ENCODE data around the gene PHAX. TPM values are rescaled to one million over a fixed set of nuclear protein-coding genes. Genes with fewer than 3 reads are reported as not detected.

The PHAX gene
- total RNA-seq, 1 experiment from 2014 or later = 46.2 TPM

DNA sequence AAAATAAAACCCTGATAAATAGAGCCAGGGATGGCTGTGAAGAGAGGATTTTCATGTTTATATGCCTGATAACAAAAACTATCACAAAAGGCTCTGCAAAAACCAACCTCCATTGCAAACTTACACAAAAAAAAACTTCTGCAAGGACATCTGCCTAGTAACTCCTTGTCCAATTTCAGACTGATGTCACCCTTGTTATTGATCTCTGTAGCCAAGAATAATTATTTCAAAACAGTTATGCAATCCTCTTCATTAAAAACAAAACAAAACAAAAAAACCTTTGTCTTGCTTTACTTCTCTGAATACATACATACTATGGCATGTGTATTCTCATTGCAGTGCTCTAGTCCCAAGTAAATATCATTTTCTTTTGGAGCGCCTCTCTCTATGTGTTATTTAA, 49.7 kb downstream of the PHAX start:
- ChIA-PET POLR2A (no interaction called here), CTCF (no interaction called here)
- DNase-seq (ENCODE audit: low read depth, low spot score) (no peak), ATAC-seq (no peak)
- H3K27ac ChIP-seq (ENCODE audit: low read length) = no peak overlapping the region
- no peaks in the 10 kb centered on the region for H3K4me1 ChIP-seq (ENCODE audit: control insufficient read depth, insufficient read depth, low read length)
- no TSS peak for BruUV-seq (replicated peaks)
- no peaks in the 10 kb centered on the region for H3K36me3 ChIP-seq (ENCODE audit: control insufficient read depth, insufficient read depth, low read length)
- no peak overlapping the region for H3K4me3 ChIP-seq (ENCODE audit: low read depth in 2 of 2, low read length in 2 of 2)
- H3K27me3 ChIP-seq (ENCODE audit: control insufficient read depth, insufficient read depth, low read length) = no peaks in the 10 kb centered on the region
- intact Hi-C loops (cut with micrococcal nuclease; ENCODE audit: unreplicated experiment) (no loop called here), in situ Hi-C loops (cut with HindIII; ENCODE audit: low pct_unique_long_range_greater_than_20kb, low sequenced_read_pairs) (no loop called here)
- H3K9me3 ChIP-seq (ENCODE audit: control insufficient read depth, insufficient read depth, low read depth, low read length) = no peaks in the 10 kb centered on the region
- TF ChIP-seq, protein P1, sequence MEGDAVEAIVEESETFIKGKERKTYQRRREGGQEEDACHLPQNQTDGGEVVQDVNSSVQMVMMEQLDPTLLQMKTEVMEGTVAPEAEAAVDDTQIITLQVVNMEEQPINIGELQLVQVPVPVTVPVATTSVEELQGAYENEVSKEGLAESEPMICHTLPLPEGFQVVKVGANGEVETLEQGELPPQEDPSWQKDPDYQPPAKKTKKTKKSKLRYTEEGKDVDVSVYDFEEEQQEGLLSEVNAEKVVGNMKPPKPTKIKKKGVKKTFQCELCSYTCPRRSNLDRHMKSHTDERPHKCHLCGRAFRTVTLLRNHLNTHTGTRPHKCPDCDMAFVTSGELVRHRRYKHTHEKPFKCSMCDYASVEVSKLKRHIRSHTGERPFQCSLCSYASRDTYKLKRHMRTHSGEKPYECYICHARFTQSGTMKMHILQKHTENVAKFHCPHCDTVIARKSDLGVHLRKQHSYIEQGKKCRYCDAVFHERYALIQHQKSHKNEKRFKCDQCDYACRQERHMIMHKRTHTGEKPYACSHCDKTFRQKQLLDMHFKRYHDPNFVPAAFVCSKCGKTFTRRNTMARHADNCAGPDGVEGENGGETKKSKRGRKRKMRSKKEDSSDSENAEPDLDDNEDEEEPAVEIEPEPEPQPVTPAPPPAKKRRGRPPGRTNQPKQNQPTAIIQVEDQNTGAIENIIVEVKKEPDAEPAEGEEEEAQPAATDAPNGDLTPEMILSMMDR (IDR thresholded peaks at IDR 0.05) = no peak
- TF ChIP-seq POLR2AphosphoS5 (IDR thresholded peaks at IDR 0.05; ENCODE audit: low read depth, low read length) (no peak), TCF7L2 (IDR thresholded peaks at IDR 0.05; ENCODE audit: low read depth, low read length) (no peak), SIN3A (IDR thresholded peaks at IDR 0.05; ENCODE audit: borderline replicate concordance, insufficient read depth, low read depth, low read length) (no peak)
- TF ChIP-seq, protein P2, sequence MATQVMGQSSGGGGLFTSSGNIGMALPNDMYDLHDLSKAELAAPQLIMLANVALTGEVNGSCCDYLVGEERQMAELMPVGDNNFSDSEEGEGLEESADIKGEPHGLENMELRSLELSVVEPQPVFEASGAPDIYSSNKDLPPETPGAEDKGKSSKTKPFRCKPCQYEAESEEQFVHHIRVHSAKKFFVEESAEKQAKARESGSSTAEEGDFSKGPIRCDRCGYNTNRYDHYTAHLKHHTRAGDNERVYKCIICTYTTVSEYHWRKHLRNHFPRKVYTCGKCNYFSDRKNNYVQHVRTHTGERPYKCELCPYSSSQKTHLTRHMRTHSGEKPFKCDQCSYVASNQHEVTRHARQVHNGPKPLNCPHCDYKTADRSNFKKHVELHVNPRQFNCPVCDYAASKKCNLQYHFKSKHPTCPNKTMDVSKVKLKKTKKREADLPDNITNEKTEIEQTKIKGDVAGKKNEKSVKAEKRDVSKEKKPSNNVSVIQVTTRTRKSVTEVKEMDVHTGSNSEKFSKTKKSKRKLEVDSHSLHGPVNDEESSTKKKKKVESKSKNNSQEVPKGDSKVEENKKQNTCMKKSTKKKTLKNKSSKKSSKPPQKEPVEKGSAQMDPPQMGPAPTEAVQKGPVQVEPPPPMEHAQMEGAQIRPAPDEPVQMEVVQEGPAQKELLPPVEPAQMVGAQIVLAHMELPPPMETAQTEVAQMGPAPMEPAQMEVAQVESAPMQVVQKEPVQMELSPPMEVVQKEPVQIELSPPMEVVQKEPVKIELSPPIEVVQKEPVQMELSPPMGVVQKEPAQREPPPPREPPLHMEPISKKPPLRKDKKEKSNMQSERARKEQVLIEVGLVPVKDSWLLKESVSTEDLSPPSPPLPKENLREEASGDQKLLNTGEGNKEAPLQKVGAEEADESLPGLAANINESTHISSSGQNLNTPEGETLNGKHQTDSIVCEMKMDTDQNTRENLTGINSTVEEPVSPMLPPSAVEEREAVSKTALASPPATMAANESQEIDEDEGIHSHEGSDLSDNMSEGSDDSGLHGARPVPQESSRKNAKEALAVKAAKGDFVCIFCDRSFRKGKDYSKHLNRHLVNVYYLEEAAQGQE (IDR thresholded peaks at IDR 0.05; ENCODE audit: insufficient read depth in 1 of 2, low read depth in 2 of 2, low read length in 1 of 2) = no peak

DNA sequence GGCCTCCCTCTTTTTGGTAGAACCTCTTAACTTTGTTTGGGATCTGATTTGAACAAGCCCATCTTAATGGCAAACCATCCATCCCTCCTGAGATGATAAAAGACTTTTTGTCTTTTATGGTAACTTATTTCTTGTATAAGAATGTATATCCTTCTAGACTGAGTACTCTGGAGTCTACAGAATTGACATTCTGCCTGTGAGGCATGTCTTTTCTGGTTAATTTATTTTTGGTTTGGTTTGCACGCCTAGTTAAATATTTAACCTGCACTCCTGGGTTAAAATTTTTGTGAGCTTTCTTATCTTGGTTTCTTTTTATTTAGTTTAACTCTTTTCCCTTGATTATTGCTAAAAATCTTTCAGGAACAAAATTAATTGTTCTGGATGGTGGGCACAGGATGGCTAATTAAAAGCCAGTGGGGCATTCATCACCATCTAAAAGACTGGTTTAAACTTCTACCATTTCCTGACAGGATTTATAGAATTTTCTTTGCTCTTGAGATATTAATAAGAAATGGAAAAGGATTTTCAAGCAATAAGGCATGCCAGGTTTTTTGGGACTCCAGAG, 50.3 kb downstream of the PHAX start:
- ChIA-PET POLR2A (no interaction called here), CTCF (no interaction called here)
- H3K27ac ChIP-seq (ENCODE audit: low read length) = no peak overlapping the region
- DNase-seq (ENCODE audit: low read depth, low spot score) (no peak), ATAC-seq (no peak)
- TF ChIP-seq, protein P2 (IDR thresholded peaks at IDR 0.05; ENCODE audit: insufficient read depth in 1 of 2, low read depth in 2 of 2, low read length in 1 of 2) = no peak
- TF ChIP-seq SIN3A (IDR thresholded peaks at IDR 0.05; ENCODE audit: borderline replicate concordance, insufficient read depth, low read depth, low read length) (no peak), TCF7L2 (IDR thresholded peaks at IDR 0.05; ENCODE audit: low read depth, low read length) (no peak), POLR2AphosphoS5 (IDR thresholded peaks at IDR 0.05; ENCODE audit: low read depth, low read length) (no peak)
- TF ChIP-seq, protein P1 (IDR thresholded peaks at IDR 0.05) = no peak
- no peaks in the 10 kb centered on the region for H3K27me3 ChIP-seq (ENCODE audit: control insufficient read depth, insufficient read depth, low read length)
- H3K4me3 ChIP-seq (ENCODE audit: low read depth in 2 of 2, low read length in 2 of 2) = no peak overlapping the region
- no peaks in the 10 kb centered on the region for H3K4me1 ChIP-seq (ENCODE audit: control insufficient read depth, insufficient read depth, low read length)
- H3K36me3 ChIP-seq (ENCODE audit: control insufficient read depth, insufficient read depth, low read length) = no peaks in the 10 kb centered on the region
- BruUV-seq (replicated peaks) = no TSS peak
- in situ Hi-C loops (cut with HindIII; ENCODE audit: low pct_unique_long_range_greater_than_20kb, low sequenced_read_pairs) = no loop called here
- intact Hi-C loops (cut with micrococcal nuclease; ENCODE audit: unreplicated experiment) = no loop called here
- H3K9me3 ChIP-seq (ENCODE audit: control insufficient read depth, insufficient read depth, low read depth, low read length) = no peaks in the 10 kb centered on the region
